Measurements from ENCODE around the gene ANKRD39. TPM values are rescaled to one million over a fixed set of nuclear protein-coding genes. Genes with fewer than 3 reads are reported as not detected.

The ANKRD39 gene
- total and polyA plus RNA-seq, 2 donors (not counting 1 experiment from before 2014, with no cell fraction given), result 14.8 to 19.3 TPM

- H4K20me1 ChIP-seq (ENCODE audit: control insufficient read depth, insufficient read depth, low read length, poor library complexity, severe bottlenecking), result no peaks in the 10 kb centered on the region
- H3K79me2 ChIP-seq (ENCODE audit: control insufficient read depth, insufficient read depth, low read length), result no peaks in the 10 kb centered on the region
- H3K36me3 ChIP-seq (replicated peaks in 1 of 2; ENCODE audit: control extremely low read depth in 1 of 2, control insufficient read depth in 1 of 2, extremely low read depth in 1 of 2, insufficient read depth in 2 of 2, low read length in 1 of 2), result no peaks in the 10 kb centered on the region
- no peaks in the 10 kb centered on the region for H3K9me3 Mint-ChIP-seq (ENCODE audit: insufficient read depth)
- H3K4me3 Mint-ChIP-seq, result no peak overlapping the region
- no peak overlapping the region for H2AFZ ChIP-seq (ENCODE audit: insufficient read depth, low read depth, low read length, poor library complexity, severe bottlenecking)
- peaks cover 27 to 33% of the 10 kb centered on the region in 2 donors for H3K4me1 ChIP-seq (ENCODE audit: control insufficient read depth in 2 of 2, insufficient read depth in 2 of 2, low read length in 2 of 2)
- H3K27me3 Mint-ChIP-seq, result peaks cover 28% of the 10 kb centered on the region
- H3K27ac Mint-ChIP-seq, result no peak overlapping the region
- ATAC-seq (ENCODE audit: low read depth) (no peak), DNase-seq (no peak)
- no peak overlapping the region for H3K9ac ChIP-seq (ENCODE audit: low read length)
- peaks cover 0 to 39% (median 13%) of the 10 kb centered on the region in 4 experiments for H3K27me3 ChIP-seq (replicated peaks in 1 of 4; ENCODE audit: control extremely low read depth in 1 of 4, control insufficient read depth in 3 of 4, insufficient read depth in 4 of 4, low read length in 3 of 4)
- no peak overlapping the region for H3K4me3 ChIP-seq (ENCODE audit: control extremely low read depth in 1 of 5, extremely low read depth in 1 of 5, insufficient read depth in 1 of 5, low read depth in 2 of 5, low read length in 4 of 5)
- WGBS (ENCODE audit: insufficient coverage), result 93% methylated on average over 12 of the region's 14 CpGs
- POLR2A ChIA-PET, result no interaction called here
- H3K4me2 ChIP-seq (replicated peaks; ENCODE audit: low read depth, low read length, poor library complexity, severe bottlenecking), result no peak overlapping the region
- TF ChIP-seq, protein P1, sequence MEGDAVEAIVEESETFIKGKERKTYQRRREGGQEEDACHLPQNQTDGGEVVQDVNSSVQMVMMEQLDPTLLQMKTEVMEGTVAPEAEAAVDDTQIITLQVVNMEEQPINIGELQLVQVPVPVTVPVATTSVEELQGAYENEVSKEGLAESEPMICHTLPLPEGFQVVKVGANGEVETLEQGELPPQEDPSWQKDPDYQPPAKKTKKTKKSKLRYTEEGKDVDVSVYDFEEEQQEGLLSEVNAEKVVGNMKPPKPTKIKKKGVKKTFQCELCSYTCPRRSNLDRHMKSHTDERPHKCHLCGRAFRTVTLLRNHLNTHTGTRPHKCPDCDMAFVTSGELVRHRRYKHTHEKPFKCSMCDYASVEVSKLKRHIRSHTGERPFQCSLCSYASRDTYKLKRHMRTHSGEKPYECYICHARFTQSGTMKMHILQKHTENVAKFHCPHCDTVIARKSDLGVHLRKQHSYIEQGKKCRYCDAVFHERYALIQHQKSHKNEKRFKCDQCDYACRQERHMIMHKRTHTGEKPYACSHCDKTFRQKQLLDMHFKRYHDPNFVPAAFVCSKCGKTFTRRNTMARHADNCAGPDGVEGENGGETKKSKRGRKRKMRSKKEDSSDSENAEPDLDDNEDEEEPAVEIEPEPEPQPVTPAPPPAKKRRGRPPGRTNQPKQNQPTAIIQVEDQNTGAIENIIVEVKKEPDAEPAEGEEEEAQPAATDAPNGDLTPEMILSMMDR (IDR thresholded peaks at IDR 0.05), result no peak
- no peak for TF ChIP-seq EZH2 (IDR thresholded peaks at IDR 0.05; ENCODE audit: borderline replicate concordance, insufficient read depth, low read depth, low read length, poor library complexity, severe bottlenecking)
- H3K9me3 ChIP-seq (ENCODE audit: control extremely low read depth in 1 of 3, control insufficient read depth in 2 of 3, insufficient read depth in 1 of 3, low read length in 2 of 3), result peaks cover 0 to 14% (median 0%) of the 10 kb centered on the region in 3 donors
- H3K4me1 Mint-ChIP-seq, result peaks cover 25% of the 10 kb centered on the region
- CTCF ChIA-PET, result no interaction called here
- intact Hi-C loops (cut with micrococcal nuclease), result no loop called here
- H3K27ac ChIP-seq (ENCODE audit: low read length in 2 of 2), result no peak overlapping the region
Measured at GRCh38 chr2:96866149-96866548, 8.3 kb upstream of the ANKRD39 start.

GRCh38 chr2:96865654-96866053 is 7.8 kb upstream of the ANKRD39 start:
- ChIA-PET POLR2A (no interaction called here), CTCF (no interaction called here)
- no peak overlapping the region for H3K27ac Mint-ChIP-seq
- DNase-seq (no peak), ATAC-seq (ENCODE audit: low read depth) (no peak)
- H3K4me1 ChIP-seq (ENCODE audit: control insufficient read depth in 2 of 2, insufficient read depth in 2 of 2, low read length in 2 of 2), result peaks cover 24 to 30% of the 10 kb centered on the region in 2 donors
- H3K4me1 Mint-ChIP-seq, result peaks cover 20% of the 10 kb centered on the region
- TF ChIP-seq, protein P1 (IDR thresholded peaks at IDR 0.05), result no peak
- no peak for TF ChIP-seq EZH2 (IDR thresholded peaks at IDR 0.05; ENCODE audit: borderline replicate concordance, insufficient read depth, low read depth, low read length, poor library complexity, severe bottlenecking)
- no peaks in the 10 kb centered on the region for H4K20me1 ChIP-seq (ENCODE audit: control insufficient read depth, insufficient read depth, low read length, poor library complexity, severe bottlenecking)
- H3K9ac ChIP-seq (ENCODE audit: low read length), result no peak overlapping the region
- H3K79me2 ChIP-seq (ENCODE audit: control insufficient read depth, insufficient read depth, low read length), result no peaks in the 10 kb centered on the region
- peaks cover 0 to 34% (median 12%) of the 10 kb centered on the region in 4 experiments for H3K27me3 ChIP-seq (replicated peaks in 1 of 4; ENCODE audit: control extremely low read depth in 1 of 4, control insufficient read depth in 3 of 4, insufficient read depth in 4 of 4, low read length in 3 of 4)
- intact Hi-C loops (cut with micrococcal nuclease), result no loop called here
- no peaks in the 10 kb centered on the region for H3K36me3 ChIP-seq (replicated peaks in 1 of 2; ENCODE audit: control extremely low read depth in 1 of 2, control insufficient read depth in 1 of 2, extremely low read depth in 1 of 2, insufficient read depth in 2 of 2, low read length in 1 of 2)
- H3K4me3 ChIP-seq (ENCODE audit: control extremely low read depth in 1 of 5, extremely low read depth in 1 of 5, insufficient read depth in 1 of 5, low read depth in 2 of 5, low read length in 4 of 5), result no peak overlapping the region
- no peak overlapping the region for H3K27ac ChIP-seq (ENCODE audit: low read length in 2 of 2)
- WGBS (ENCODE audit: insufficient coverage), result 98% methylated on average over 7 of the region's 16 CpGs
- no peak overlapping the region for H3K4me3 Mint-ChIP-seq
- no peak overlapping the region for H2AFZ ChIP-seq (ENCODE audit: insufficient read depth, low read depth, low read length, poor library complexity, severe bottlenecking)
- peaks cover 24% of the 10 kb centered on the region for H3K27me3 Mint-ChIP-seq
- H3K4me2 ChIP-seq (replicated peaks; ENCODE audit: low read depth, low read length, poor library complexity, severe bottlenecking), result no peak overlapping the region
- peaks cover 0 to 14% (median 0%) of the 10 kb centered on the region in 3 donors for H3K9me3 ChIP-seq (ENCODE audit: control extremely low read depth in 1 of 3, control insufficient read depth in 2 of 3, insufficient read depth in 1 of 3, low read length in 2 of 3)
- H3K9me3 Mint-ChIP-seq (ENCODE audit: insufficient read depth), result no peaks in the 10 kb centered on the region

Data from B cell (primary cell).